ENCODE data around the gene COTL1. TPM values are rescaled to one million over a fixed set of nuclear protein-coding genes. Genes with fewer than 3 reads are reported as not detected.
A peak's percentile ranks its signal among the peaks of the same experiment; 100 is the strongest.
"Not testable (repeated sequence)": the region's sequence is repeated elsewhere in the genome, so short reads cannot be mapped to it uniquely, and the experiment has no call there.

COTL1 gene
- total and polyA plus RNA-seq, 12 donors = 6.4 to 72.9 (median 9.7) TPM

GRCh38 chr16:84528322-84528721 is 89.6 kb downstream of the COTL1 start:
- WGBS, 2 donors = 87 to 93% methylated on average over 6 of the region's 6 CpGs
- Histone ChIP-seq H3K4me3 (no peak overlapping the region), H3K9me3 (peaks cover 0 to 10% (median 0%) of the 10 kb centered on the region in 11 donors), H3K27me3 (no peaks in the 10 kb centered on the region), H3K4me1 (peaks cover 12 to 51% (median 41%) of the 10 kb centered on the region in 9 donors), H3K36me3 (no peaks in the 10 kb centered on the region), H3K27ac (peak overlapping the region in 2 of 10 donors; percentile 77 to 81)
- no peak for ATAC-seq
- no peak for TF ChIP-seq CTCF (IDR thresholded peaks at IDR 0.05)
- DNase-seq = no peak
- intact Hi-C loops (cut with DNase I) = loop anchor here in 1 of 10 donors (5.0 kb wide), 1 partner anchor 89 kb away; the partner anchor contains the start of gene COTL1

GRCh38 chr16:84527532-84528269 is 90.2 kb downstream of the COTL1 start:
- WGBS, 2 donors = 49 to 60% methylated on average over 11 of the region's 11 CpGs
- peaks cover 9 to 45% (median 37%) of the 10 kb centered on the region in 9 donors for H3K4me1 ChIP-seq
- H3K4me3 ChIP-seq = peak overlapping the region in 5 of 10 donors; percentile 25 to 39 (median 33)
- no peak for TF ChIP-seq CTCF (IDR thresholded peaks at IDR 0.05)
- ATAC-seq = peak in 3 of 8 donors; percentile 1 to 22 (median 6)
- peaks cover 0 to 14% (median 0%) of the 10 kb centered on the region in 11 donors for H3K9me3 ChIP-seq
- no peaks in the 10 kb centered on the region for H3K36me3 ChIP-seq
- peak overlapping the region; percentile 54 to 83 (median 76) for H3K27ac ChIP-seq
- no peaks in the 10 kb centered on the region for H3K27me3 ChIP-seq
- intact Hi-C loops (cut with DNase I) = loop anchor here in 1 of 10 donors (5.0 kb wide), 1 partner anchor 90 kb away; the partner anchor contains the start of gene COTL1
- DNase-seq = no peak

- peak in 1 of 2 donors; percentile 41 for DNase-seq
- H3K9me3 ChIP-seq = peaks cover 0 to 17% (median 0%) of the 10 kb centered on the region in 11 donors
- peaks cover 9 to 38% (median 31%) of the 10 kb centered on the region in 9 donors for H3K4me1 ChIP-seq
- no peaks in the 10 kb centered on the region for H3K27me3 ChIP-seq
- TF ChIP-seq CTCF (IDR thresholded peaks at IDR 0.05) = no peak
- intact Hi-C loops (cut with DNase I) = loop anchor here in 1 of 10 donors (5.0 kb wide), 1 partner anchor 90 kb away; the partner anchor contains the start of gene COTL1
- peak; percentile 18 to 80 (median 56) for ATAC-seq
- H3K4me3 ChIP-seq = peak overlapping the region in 6 of 10 donors; percentile 5 to 39 (median 30)
- no peaks in the 10 kb centered on the region for H3K36me3 ChIP-seq
- peak overlapping the region; percentile 54 to 83 (median 76) for H3K27ac ChIP-seq
- WGBS, 2 donors = 32 to 40% methylated on average over 29 of the region's 29 CpGs
These were observed 90.9 kb downstream of the COTL1 start for GRCh38 chr16:84526794-84527531.

- not testable (repeated sequence) for H3K27ac ChIP-seq, H3K36me3 ChIP-seq, H3K27me3 ChIP-seq, DNase-seq, H3K4me3 ChIP-seq
- peaks cover 0 to 17% (median 0%) of the 10 kb centered on the region in 11 donors for H3K9me3 ChIP-seq
- intact Hi-C loops (cut with DNase I) = loop anchor here in 2 of 10 donors (5.0 kb wide), 2 partner anchors 92 to 202 kb away; partner anchors contain the start of gene COTL1 (in 1 of the 2)
- 91% methylated on average over 15 to 19 of the region's 21 CpGs for WGBS, 2 donors
- H3K4me1 ChIP-seq = peaks cover 6 to 30% (median 23%) of the 10 kb centered on the region in 9 donors
- peak in 1 of 8 donors; percentile 13 for ATAC-seq
These were observed 92.8 kb downstream of the COTL1 start for GRCh38 chr16:84524941-84525581.

Measured in heart right ventricle (tissue), 16 donors.